ENCODE measurements around the gene ZNF835.
"Not testable (repeated sequence)": the region's sequence is repeated elsewhere in the genome, so short reads cannot be mapped to it uniquely, and the experiment has no call there.

ZNF835 gene

DNA sequence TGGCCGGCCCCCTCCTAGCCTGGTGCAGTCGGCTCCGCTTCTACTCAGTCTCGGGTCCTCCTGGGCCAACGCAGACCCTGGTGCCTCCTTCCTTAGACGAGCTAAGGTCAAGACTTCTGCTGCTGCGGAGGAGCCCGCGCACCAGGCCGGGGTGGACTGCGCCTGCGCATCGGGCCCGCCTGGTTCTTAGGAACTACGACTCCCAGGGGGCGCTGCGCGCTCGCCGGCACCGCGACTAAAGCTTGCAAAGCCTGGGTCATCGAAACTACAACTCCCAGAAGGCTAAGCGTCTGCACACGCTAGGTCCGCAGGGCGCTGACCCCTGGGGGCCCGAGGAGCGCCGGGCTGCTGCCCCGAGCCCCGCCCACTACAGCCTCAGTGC, at the start of gene ZNF835:
Gene ZNF835 (minus strand): TSS at position 145 of the 382 bp plus-strand sequence. CDS start 6,559 bp downstream, outside the sequence.
- peak; percentile 82 for DNase-seq

DNA sequence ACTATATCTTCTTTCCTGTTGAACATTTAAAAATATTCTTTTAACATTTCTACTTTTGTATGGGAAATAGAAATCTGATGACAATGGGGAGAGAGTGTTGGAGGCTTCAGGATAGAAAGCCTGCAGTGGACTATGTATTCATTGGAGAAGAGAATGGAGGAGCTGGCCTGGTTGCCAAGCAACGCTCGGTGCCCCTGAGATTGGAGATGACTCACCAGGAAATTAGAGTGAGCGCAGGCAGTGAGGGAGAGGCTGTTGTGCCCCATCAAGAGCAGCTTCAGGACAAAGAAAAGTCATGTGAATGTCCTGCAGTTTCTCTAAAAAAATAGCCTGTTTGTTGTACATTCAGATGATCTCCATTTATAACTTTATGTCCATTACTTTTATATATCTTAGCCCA, 48.7 kb upstream of the ZNF835 start:
- no peak for DNase-seq

DNA sequence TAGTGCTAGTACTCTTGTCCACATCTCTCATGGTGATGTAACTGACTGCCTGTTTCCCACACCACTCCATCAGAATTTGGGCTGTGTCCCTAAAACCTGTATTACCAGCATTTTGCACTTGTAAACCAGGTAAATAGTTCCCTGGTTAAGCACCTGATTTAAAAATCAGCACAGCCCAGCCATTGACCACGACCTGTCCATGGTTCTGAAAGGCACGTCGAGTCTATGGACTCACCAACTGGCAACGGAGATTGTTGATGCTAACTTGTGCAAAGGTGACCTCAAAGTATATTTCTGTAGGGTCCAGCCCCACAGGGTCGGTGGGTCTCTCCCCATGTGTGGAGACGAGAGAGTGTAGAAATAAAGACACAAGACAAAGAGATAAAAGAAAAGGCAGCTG, 46.7 kb upstream of the ZNF835 start:
- DNase-seq, result no peak

DNA sequence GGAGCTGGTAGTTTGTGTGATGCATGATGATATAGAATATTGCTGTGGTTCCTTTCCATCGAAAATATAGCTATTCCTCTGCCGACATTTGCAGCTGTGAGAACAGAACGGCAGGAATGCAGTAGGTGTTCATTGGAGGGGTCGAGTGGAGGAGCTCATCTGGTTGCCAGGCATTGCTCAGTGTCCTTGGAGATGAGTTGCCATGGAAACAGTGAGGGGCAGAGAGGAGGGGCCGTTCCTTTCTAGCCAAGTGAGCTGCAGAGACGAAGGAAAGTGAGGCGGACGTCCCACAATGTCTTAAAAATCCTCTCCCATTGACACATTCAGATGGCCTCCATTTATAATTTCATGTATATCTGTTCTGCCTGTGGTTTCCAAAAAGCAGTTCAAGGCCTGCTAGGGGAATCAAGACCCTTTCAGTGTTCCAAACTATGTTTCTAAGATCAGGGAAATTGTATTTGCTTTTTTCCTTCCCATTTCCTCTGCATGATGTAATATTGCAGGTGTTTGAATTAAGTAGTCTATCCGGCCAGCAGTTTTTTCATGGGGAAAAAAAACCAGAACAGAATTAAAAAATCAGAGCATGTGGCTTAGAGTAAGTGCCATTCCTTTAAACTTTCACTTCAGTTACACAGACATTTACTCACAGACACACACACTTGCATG, 41.2 kb upstream of the ZNF835 start:
- DNase-seq, result no peak

DNA sequence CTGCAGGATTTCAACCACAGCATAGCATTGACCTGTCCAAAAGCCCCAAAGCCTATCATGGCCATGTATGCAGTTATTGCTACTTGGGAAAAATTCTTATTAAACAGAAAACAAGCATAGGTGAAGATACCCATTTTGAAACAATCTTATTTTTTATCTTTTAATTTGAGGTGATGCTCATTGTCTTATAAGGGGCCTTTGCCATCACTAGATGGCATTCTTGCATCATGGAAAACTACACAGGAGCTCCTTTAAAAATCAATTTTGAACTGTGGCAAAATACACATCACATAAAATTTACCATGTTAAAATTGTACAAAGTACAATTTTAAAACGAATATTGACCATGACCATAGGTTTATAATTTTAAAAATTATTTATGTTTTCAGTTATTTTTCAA, 38.9 kb upstream of the ZNF835 start:
- no peak for DNase-seq

DNA sequence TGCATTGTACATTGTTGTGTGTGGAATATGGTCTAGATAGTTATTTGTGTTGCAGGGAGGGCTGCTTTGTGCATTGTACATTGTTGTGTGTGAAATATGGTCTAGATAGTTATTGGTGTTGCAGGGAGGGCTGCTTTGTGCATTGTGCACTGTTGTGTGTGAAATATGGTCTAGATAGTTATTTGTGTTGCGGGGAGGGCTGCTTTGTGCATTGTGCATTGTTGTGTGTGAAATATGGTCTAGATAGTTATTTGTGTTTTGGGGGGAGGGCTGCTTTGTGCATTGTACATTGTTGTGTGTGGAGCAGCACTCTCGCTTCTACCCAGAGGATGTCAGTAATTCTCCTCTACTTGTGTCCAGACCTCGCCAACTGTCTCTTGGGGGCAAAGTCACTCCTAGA, 36.3 kb upstream of the ZNF835 start:
- no peak for DNase-seq

DNA sequence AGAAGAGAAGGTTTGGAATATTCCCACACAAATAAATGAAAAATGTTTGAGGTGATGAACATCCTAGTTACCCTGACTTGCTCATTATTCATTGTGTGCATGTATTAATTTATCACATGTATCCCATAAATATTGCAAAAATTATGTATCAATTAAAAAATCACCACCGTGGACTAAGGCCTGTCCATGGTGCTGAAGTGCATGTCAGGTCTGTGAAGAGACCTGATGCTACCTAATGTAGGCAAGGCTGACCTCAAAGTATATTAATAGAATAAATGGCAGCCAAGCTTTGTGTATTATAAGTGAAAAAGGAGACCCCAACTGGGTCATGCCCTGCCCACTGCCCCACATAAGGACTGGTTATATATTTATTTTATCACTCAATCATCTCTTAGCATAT, 34.4 kb upstream of the ZNF835 start:
- no peak for DNase-seq

DNA sequence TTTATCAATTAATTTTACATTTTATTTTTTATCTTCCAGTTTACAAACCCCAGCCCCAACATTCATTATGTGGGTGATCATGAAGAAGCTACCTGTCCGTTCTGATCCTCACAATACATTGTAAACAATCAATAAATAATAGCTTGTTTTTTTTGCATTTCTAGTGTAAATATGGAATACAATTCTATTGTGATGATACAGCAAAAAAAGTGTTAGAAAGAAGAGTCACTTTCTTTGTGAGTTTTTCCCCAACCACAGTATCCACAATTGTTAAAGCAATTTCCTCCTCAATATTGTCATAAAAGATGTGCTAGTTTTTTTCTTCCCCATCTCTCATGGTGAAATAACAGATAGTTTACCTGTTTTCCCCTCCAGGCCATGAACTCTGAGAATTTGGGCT, 30.3 kb upstream of the ZNF835 start:
- DNase-seq, result no peak

DNA sequence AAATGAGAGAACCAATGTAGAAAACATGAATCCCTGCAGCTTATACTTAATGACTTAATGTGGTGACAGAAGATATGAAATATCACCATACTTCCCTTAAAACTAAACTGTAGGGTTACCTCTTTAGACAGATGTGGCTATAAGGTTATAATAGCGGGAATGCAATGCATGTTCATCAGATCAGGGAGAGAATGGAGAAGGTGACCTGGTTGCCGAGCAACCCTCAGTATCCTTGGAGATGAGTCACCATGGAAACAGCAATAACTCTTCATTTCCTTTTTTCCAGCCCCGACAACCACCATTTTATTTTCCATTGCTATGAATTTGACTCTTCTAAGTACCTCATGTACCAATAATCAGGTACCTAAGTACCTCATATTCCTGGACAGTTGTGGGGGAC, 28.0 kb upstream of the ZNF835 start:
- DNase-seq, result no peak

DNA sequence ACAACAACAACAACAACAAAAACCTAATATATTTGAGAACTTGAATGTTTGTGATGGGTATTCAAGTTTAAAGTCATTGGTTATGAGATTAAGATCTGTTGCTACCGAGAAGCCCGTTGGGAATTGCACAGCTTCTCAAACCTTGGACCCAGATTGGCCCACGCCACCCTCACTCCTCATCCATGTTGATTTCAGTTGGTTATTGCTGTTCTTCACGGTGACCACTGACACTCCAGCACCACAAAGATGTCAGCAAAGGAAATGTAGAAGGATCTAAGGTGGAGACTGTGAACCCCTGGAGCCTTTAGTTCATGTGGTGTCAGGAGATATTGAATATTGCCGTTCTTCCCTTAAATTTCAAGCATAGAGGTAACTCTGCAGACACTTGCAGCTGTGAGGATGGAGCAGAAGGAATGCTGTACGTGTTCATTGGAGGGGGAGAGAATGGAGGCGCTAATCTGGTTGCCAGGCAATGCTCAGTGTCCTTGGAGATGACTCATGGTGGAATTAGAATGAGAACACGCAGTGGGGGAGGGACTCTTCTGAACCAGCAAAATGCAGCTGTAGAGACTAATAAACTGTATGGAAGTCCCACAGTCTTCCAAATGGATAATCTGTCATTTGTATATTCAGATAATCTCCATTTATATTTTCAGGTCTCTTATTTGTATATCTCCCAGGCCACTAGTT, 20.8 kb upstream of the ZNF835 start:
- DNase-seq, result no peak

DNA sequence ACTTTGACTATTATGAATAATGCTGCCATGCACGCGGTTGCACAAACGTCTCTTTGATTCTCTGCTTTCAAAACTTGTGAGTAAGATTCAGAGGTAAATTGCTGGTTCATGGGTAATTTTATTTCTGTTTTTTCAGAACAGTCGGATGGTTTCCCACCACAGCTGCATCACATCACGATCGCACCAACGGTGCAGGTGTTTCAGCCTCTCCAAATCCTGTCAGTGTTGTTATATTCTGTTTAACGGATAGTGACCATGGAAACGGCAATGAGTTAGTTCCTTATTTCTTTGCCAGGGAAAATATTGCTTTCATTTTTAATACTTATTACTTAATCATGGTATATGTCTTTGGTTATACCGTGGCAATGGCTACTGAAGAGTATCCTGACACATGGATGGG, 19.1 kb upstream of the ZNF835 start:
- DNase-seq, result no peak

DNA sequence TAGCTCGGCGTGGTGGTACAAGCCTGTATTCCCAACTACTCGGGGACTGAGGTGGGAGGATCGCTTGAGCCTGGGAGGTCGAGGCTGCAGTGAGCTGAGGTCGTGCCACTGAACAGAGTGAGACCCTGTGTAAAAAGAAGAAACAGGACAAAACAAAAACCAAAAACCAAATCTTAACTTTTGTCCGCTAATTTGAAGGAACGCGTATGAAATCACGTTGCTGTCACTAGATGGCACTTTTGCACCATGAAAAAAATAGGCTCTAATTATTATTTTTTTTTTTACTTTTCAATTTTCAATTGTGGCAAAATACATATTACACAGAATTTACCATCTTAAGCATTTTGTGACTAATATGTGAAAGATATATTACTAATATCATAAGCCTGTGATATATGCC, 17.6 kb upstream of the ZNF835 start:
- no peak for DNase-seq

DNA sequence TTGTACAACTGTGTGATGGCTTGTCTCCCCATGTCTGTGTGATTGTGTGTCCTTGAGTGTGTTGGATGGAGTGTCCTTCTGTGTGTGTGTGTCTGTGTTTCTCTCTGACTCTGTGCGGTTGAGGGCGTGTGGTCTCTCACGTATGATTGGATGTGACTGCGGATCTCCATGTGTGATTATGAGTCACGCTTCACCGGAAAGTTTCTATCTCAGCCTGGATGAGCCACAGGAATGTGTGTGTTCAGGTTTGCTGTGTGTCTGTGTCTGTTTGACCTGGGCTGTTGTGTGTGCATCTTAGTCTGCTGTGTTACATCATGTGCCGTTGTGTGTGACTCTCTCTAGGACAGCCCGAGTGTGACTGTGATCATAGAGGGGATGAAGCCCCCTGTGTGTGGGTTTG, 15.5 kb upstream of the ZNF835 start:
- no peak for DNase-seq

DNA sequence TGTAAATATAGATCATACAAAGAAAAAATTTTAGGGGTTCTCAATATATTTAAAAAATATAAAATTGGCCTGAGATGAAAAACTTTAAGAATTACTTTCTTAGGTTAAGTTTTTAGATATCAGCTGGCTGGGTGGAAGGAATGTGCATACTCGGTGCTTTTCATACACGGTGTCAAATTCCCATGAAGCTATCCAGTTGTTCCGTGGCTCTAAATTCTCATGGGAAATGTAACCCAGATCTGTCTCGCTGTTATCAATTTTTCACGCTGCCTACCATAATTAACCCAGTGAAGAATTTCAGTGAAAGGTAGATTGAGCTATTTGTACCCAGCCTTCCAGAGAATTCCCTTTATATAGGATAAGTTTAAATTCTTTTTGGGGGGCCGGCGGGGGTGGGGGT, 11.6 kb upstream of the ZNF835 start:
- DNase-seq, result no peak

DNA sequence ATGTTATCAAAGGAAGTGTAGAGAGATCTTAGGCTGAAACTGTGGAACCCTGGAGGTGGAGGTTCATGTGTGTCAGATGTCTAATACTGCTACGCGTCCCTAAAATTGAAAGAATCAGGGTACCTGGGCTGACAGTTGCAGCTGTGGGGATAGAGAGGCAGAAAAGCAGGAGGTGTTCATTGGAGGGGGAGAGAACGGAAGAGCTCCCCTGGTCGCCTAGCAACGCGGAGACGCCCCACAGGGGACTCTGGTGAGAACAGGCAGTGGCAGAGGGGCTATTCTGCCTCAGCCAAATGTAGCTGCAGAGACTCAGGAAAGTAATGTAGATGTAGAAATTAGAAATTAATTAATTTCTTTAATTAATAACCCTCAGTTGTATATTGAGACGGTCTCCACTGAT, 10.1 kb upstream of the ZNF835 start:
- no peak for DNase-seq

DNA sequence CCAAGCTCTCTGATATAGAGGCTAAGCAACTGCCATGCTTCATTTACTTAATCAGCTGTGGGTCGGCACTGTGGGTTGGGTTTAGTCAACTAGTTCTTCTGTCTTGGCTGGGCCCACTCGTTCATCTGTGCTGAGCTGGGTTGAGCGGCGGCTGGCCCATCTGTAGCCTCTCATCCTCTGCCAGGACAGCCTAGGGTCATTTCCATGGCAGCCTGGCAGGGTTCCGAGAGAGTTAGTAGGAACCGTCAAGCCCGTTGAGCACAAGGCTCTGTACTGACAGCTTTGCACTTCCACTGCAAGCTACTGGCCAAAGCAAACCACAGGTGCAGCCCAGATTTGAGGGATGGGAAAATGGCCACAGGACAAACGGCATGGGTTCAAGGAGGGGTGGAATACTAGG, 6.6 kb upstream of the ZNF835 start:
- DNase-seq, result no peak

DNA sequence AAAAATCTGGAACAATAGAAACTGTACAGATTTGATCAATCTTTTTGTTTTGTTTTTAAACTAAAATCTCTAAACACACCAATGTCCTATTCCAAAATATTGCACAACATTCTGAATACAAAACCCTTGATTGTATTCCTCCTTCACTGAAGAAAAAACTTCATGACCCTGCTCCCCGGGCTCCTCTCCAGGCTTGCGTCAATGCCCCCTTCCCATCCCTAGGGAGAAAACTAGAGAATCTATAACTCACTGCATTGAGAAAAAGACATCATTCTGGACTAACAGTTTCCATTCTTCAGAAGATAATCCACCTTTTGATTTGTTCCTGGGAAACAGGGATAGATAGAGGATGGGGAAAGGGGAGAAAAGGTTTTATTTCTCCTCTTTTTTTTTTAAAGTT, 1.1 kb upstream of the ZNF835 start:
- not testable (repeated sequence) for DNase-seq

DNA sequence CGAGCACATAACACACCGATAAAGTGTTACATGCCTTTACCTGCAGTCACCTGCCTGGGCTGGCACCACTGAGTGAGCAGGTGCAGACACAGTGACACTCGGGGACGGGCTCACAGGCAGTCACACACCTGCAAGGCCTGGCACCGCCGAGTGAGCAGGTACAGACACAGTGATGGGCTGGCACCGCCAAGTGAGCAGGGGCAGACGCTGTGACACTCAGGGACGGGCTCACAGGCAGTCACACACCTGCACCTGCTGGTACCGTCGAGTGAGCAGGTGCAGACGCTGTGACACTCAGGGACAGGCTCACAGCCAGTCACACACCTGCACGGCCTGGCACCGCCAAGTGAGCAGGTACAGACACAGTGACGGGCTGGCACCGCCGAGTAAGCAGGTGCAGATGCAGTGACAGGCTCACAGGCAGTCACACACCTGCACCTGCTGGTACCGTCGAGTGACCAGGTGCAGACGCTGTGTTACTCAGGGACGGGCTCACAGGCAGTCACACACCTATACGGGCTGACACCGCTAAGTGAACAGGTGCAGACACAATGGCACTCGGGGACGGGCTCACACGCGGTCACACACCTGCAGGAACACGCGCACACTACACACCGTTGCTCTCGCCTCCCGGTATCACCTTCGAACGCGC, 470 bp downstream of the ZNF835 start:
- DNase-seq, result no peak

DNA sequence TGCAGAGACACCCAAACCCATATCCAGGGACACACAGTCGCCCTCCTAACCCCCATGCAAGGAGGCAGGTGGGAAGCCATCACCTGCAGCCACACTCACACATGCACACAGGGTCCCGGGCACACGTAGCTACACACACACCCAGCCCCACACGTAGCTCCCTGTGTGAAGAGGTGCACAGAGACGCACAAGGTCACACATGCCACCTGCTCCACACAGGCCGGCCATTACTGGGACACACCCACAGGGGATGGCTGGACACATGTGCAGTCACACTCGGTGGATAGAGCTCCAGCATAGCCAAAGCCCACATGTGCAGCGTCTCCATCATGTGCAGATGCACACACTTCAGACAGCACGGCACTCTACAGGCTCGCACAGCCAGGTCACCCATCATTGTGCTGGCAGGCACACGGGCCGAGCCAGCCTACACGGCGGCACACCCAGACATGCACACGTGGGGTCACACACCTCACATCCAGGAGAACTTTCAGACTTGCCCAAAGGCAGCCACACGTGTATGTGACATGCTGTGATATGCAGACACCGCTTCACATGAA, 1.1 kb downstream of the ZNF835 start:
- DNase-seq, result no peak

DNA sequence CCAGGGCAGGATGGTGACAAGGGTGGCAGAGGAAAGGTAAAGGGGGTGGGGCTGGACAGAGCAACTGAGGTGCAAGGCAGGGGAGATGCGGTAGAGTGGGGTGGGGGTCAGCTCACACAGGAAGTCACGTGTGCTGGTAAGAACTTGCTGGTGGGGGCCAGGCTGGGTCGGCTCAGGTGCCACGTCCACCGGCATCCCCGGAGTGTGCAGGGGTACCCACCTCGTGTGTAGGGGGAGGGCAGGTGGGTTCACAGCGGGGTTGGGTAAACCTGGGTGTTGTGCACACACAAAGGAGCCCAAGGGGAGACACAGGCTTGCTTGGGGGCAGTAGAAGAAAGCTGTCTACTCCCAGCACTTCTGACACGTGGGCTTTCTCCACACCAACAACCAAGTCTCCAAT, 2.9 kb downstream of the ZNF835 start:
- DNase-seq, result no peak

DNA sequence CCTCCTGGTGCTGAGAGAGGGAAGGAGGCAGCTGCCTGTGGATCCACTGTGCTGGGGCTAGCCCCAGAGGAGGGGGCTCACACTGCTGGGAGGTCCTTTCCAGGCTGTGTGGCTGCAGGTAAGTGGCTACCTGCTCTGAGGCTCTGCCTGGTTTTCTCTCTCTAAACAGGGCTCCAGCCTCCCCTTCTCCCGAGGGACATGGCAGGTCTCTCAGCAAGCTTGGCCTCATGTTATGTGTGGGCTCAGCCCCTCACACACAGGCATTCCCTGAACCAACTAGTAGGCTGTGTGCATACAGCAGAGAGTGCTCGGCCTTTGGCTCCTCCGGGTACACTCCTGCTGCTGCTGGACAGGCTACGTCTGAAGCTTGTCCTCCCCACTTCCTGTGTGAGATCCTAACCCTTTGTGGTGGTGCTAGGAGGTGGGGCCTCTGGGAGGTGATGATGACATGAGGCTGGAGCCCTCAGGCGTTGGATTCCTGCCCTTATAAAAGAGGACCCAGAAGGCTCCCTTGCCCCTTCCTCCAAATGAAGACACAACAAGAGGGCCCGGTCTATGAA, 4.2 kb downstream of the ZNF835 start:
- DNase-seq, result no peak

DNA sequence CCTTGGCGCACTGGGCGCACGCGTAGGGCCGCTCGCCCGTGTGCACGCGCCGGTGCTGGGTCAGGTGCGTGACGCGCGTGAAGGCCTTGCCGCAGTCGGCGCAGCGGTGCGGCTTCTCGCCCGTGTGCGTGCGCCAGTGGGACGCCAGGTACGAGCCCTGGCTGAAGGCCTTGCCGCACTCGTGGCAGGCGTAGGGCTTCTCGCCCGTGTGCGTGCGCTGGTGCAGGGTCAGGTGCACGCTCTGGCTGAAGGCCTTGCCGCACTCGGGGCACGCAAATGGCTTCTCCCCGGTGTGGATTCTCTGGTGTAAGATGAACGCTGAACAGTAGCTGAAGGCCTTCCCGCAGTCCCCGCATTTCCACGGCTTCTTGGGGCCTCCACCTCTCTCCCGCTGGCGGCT, 7.0 kb downstream of the ZNF835 start:
- DNase-seq, result no peak

DNA sequence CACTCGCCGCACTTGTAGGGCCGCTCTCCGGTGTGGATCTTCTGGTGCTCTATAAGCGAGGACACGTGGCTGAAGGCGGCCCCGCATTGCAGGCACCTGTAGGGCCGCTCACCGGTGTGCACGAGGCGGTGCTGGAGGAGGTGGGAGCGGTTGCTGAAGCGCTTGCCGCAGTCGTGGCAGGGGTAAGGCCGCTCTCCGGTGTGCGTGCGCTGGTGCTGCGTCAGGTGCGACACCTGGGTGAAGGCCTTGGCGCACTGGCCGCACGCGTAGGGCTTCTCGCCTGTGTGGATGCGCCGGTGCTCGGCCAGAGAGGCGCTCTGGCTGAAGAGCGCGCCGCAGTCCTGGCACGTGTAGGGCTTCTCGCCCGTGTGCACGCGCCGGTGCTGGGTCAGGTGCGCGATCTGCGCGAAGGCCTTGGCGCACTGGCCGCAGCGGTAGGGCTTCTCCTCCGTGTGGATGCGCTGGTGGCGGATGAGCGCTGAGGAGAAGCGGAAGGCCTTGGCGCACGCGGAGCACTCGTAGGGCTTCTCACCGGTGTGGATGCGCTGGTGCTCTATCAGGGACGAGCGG, 7.5 kb downstream of the ZNF835 start:
- no peak for DNase-seq

DNA sequence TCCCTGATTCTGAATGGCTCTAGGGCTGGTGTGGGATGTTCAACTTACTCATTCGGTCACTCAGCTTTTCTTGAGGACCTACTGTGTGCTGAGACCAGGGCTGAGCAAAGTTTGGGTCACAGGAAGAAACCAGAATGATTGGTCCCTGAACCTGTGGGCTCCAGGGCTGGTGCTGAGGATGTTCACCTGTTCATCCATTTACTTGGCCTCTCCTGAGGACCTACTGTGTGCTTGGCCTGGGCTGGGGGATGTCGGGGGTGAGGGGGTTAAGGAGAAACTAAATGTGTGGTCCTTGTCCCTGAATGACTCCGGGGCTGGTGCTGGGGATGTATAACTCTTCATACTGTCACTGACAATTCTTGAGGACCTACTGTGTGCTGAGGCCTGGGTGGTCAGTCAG, 10.3 kb downstream of the ZNF835 start:
- no peak for DNase-seq
